Prostate gland (tissue), 2 donors: ENCODE data around the gene VAPA.

Source experiments
- CTCF ChIP-seq, 4 experiments: fragments of 200-600 bp in 2 of 4; fragments of 450-650 bp in 2 of 4; sonication (generic) in 2 of 4; IDR thresholded peaks; 1 replicate in 3 of 4; 2 replicates in 1 of 4; pipeline ENCODE4 v1.5.1; 2016 to 2019; ENCODE audit warnings: antibody characterized with exemption in 4 of 4, mild to moderate bottlenecking in 2 of 4, moderate library complexity in 2 of 4
- POLR2A ChIP-seq: fragments of 450-650 bp; IDR thresholded peaks from one replicate; pipeline ENCODE4 v1.6.1; 2016; ENCODE audit warnings: antibody characterized with exemption, mild to moderate bottlenecking
- POLR2AphosphoS5 ChIP-seq: sonication (generic); formaldehyde crosslinking; IDR thresholded peaks from one replicate; pipeline ENCODE4 v1.6.1; 2017; ENCODE audit warnings: antibody characterized with exemption

DNA sequence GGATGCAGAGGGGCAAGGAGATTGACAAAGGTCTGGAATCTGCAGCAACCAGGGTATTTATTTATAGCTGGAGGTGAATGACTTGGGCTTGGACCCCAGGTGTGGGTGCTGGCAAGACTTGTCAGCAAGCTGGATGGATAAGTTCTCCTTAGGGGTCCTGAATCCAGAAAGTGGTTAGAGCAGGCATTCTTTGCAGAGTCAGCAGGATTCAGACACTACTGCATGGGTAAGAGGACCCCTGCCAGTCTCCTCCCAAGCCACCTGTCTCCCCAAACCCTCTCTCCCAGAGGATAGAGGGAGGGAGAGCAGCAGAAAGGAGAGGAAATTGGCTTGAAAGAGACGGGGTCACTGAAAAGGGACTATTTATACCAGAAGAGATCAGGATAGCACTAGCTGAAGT, 89.5 kb downstream of the VAPA start:
- TF ChIP-seq POLR2A (no peak), CTCF (IDR thresholded peaks at IDR 0.05) (no peak), POLR2AphosphoS5 (no peak)
